Measurements from ENCODE around the gene CHD9NB.

CHD9NB gene

DNA sequence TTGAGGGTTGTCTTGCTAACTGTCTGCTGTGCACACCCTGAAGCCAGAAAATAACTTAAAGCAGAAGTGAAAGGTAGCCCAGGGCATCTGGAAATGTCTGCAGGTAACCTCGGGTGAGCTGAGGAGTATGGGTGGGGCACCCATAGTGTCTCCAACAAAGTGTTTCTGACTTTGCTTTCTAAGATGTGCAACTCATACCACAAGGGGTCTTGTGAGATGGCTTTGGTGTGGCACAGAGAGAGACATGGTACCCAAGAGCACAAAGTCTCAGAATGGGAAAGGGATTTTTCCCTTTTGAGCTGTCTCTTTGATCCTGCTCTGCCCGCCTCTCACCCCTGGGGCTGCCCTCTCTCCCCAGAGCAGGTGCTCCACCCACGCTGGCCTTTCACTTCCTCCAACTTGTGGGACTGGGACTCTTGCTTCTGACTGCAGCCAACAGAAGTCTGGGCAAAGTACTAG lies 9.0 kb upstream of the CHD9NB start:
- TF ChIP-seq, protein P1, sequence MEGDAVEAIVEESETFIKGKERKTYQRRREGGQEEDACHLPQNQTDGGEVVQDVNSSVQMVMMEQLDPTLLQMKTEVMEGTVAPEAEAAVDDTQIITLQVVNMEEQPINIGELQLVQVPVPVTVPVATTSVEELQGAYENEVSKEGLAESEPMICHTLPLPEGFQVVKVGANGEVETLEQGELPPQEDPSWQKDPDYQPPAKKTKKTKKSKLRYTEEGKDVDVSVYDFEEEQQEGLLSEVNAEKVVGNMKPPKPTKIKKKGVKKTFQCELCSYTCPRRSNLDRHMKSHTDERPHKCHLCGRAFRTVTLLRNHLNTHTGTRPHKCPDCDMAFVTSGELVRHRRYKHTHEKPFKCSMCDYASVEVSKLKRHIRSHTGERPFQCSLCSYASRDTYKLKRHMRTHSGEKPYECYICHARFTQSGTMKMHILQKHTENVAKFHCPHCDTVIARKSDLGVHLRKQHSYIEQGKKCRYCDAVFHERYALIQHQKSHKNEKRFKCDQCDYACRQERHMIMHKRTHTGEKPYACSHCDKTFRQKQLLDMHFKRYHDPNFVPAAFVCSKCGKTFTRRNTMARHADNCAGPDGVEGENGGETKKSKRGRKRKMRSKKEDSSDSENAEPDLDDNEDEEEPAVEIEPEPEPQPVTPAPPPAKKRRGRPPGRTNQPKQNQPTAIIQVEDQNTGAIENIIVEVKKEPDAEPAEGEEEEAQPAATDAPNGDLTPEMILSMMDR (IDR thresholded peaks at IDR 0.05; ENCODE audit: insufficient read depth, missing control alignments), result no peak
- FAIRE-seq, result no peak
- DNase-seq (ENCODE audit: insufficient read length, low spot score), result no peak

DNA sequence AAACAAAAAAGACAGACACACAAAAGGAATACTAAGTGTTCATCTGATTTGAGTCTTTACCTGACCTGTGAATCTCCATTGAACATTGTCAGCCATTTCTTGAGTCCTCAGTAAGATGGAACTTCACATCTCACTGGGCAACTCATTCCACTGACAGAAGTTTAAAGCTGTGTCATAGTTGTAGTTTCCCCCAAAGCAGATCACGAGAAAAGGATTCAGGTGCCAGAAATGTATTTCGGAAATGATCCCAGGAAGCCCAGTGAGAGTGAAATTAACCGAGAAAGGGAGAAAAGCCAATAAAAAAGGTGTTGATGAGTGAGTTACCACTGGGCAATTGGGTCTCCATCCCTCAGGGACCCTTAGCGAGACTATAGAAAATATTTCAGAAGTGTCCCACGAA lies 8.6 kb upstream of the CHD9NB start:
- no peak for DNase-seq (ENCODE audit: insufficient read length, low spot score)
- FAIRE-seq, result no peak
- TF ChIP-seq, protein P1 (IDR thresholded peaks at IDR 0.05; ENCODE audit: insufficient read depth, missing control alignments), result no peak

DNA sequence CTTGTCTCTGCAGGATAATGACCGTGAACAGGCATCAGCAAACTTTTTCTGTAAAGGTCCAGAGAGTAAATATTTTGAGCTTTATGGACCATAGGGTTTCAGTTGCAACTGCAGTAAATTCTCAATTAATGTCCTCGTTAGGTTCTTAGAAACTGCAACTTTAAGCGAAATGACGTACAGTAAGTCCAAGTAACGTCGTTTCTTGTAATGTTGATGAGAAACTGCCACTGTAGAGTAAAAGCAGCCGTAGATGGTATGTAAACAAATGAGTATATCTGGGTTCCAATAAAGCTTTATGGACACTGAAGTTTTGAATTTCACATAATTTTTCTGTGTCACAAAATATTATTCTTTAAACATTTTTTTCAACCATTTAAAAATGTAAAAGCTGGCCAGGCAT lies 7.0 kb upstream of the CHD9NB start:
- FAIRE-seq (no peak), DNase-seq (ENCODE audit: insufficient read length, low spot score) (no peak)
- TF ChIP-seq, protein P1 (IDR thresholded peaks at IDR 0.05; ENCODE audit: insufficient read depth, missing control alignments), result no peak

DNA sequence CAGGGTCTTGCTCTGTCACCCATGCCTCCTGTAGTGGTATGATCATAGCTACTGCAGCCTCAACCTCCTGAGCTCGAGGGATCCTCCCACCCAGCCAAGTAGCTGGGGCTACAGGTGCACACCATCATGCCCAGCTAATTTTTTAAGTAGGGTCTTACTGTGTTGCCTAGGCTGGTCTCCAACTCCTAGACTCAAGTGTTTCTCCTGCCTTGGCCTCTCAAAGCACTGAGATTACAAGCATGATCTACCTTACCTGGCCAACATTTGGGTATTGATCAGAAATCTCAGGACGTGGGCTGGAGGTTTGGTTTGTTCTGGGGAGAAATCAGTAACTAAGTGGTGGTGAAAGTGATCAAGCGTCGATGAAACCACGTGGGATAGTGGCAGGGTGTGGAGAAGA lies 6.2 kb upstream of the CHD9NB start:
- DNase-seq (ENCODE audit: insufficient read length, low spot score) (no peak), FAIRE-seq (no peak)
- TF ChIP-seq, protein P1 (IDR thresholded peaks at IDR 0.05; ENCODE audit: insufficient read depth, missing control alignments), result no peak

DNA sequence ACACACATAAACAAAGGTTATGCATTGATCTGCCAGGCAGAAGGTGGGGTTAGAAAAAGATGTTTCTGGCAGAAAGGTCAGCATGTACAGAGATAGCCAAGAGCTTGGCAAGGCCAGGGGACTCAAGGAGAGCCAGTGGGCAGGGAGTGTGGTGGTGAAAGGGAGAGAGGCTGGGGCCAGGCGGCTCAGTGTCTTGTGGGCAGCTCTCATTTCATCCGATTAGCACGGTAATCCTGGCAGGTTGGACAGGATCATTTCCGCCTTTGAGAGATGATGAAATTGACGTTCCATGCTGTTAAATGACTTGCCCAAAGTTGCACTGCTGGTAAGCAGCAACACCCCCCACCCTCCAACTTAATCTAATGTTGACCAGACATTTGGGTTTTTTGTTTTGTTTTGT lies 5.7 kb upstream of the CHD9NB start:
- DNase-seq (ENCODE audit: insufficient read length, low spot score) (no peak), FAIRE-seq (no peak)
- TF ChIP-seq, protein P1 (IDR thresholded peaks at IDR 0.05; ENCODE audit: insufficient read depth, missing control alignments), result no peak

DNA sequence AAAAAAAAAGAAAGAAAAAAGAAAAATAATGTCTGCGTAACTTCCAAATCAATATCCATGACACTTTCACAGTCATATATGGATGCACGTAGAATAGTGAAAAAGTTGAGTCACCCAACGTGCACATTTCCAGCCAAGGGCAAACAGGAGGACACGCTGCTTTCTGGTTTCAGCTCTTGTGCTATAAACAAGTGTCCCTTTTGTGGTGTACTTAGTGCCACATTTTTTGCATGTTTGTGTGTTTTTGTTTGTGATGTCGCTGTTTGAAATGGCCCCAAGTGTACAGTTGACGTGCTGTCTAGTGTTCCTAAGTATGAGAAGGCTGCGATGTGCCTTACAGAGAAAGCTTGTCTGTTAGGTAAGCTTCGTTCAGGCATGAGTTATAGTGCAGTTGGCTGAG lies 5.0 kb upstream of the CHD9NB start:
- TF ChIP-seq, protein P1 (IDR thresholded peaks at IDR 0.05; ENCODE audit: insufficient read depth, missing control alignments), result no peak
- DNase-seq (ENCODE audit: insufficient read length, low spot score) (no peak), FAIRE-seq (no peak)

DNA sequence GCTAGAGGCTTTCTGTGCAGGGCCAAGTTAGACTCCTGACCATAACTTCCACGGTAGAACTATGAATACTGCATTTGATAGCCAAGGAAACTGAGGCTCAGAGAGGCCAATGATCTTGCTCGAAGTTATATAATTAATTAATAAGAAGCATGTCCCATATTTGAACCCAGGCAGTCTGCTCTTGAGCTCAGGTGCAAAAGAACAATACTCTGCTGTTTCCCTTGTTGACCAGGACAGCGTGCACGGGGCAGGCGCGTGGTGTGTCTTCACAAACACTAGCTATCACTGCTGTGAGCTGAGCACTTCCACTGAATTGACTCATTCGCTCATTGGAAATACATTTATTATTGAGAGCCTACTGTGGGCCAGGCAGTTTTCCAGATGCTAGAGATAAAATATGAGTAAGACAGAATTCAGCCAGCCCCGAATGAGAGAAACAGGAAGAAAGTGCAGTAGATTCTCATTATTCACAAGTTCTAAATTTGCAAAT lies 3.7 kb upstream of the CHD9NB start:
- TF ChIP-seq, protein P1 (IDR thresholded peaks at IDR 0.05; ENCODE audit: insufficient read depth, missing control alignments), result no peak
- DNase-seq (ENCODE audit: insufficient read length, low spot score) (no peak), FAIRE-seq (no peak)

Data from D721Med (cell line).